ENCODE measurements around the gene MTRFR. TPM values are rescaled to one million over a fixed set of nuclear protein-coding genes. Genes with fewer than 3 reads are reported as not detected.
"Not testable (repeated sequence)": the region's sequence is repeated elsewhere in the genome, so short reads cannot be mapped to it uniquely, and the experiment has no call there.

MTRFR gene
- total RNA-seq, 1 experiment from 2014 or later, result 14.8 TPM

DNA sequence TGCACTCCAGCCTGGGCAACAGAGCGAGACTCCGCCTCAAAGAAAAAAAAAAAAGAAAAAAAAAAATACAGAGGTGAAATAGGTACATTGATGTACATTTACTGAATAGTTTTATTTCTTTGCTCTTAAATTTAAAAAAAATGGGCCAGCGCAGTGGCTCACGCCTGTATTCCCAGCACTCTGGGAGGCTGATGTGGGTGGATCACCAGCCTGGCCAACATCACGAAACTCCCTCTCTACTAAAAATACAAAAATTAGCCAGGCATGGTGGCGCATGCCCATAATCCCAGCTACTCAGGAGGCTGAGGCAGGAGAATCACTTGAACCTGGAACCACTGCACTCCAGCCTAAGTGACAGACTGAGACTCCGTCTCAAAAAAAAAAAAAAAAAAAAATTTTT lies 25.4 kb upstream of the MTRFR start:
- not testable (repeated sequence) for H4K8ac ChIP-seq (replicated peaks; ENCODE audit: insufficient read length, low read depth, low read length); H3K4me1 Mint-ChIP-seq; H4K20me1 ChIP-seq (ENCODE audit: control insufficient read depth, insufficient read depth, insufficient read length); H3K23ac ChIP-seq (ENCODE audit: insufficient read length, low read depth, low read length); H3K18ac ChIP-seq (ENCODE audit: insufficient read length, low read depth, low read length); H3K4me3 Mint-ChIP-seq; H3K9me3 Mint-ChIP-seq; H3K79me2 ChIP-seq (ENCODE audit: insufficient read depth, low read length); H3K79me1 ChIP-seq (ENCODE audit: insufficient read depth, low read depth, low read length, poor library complexity, severe bottlenecking); H2BK12ac ChIP-seq (ENCODE audit: insufficient read length, low read depth, low read length); H3K9ac ChIP-seq (ENCODE audit: extremely low read depth, insufficient read length, low read length); H3K27me3 ChIP-seq (ENCODE audit: insufficient read depth, low read length); H2BK5ac ChIP-seq (ENCODE audit: insufficient read length, low read length); H3T11ph ChIP-seq (ENCODE audit: low read length); H2AK5ac ChIP-seq (ENCODE audit: insufficient read length, low read length); H2BK20ac ChIP-seq (ENCODE audit: low read depth, low read length, poor library complexity, severe bottlenecking); DNase-seq; H3K14ac ChIP-seq (ENCODE audit: insufficient read depth, low read length); H3K27ac ChIP-seq (ENCODE audit: insufficient read length, low read depth, low read length); H3K4me1 ChIP-seq (ENCODE audit: insufficient read depth, low read length); H4K91ac ChIP-seq (ENCODE audit: insufficient read length, low read depth, low read length); H3K27me3 Mint-ChIP-seq (ENCODE audit: low read depth); H3K4me2 ChIP-seq (ENCODE audit: insufficient read depth, insufficient read length, low read length); H2BK120ac ChIP-seq (ENCODE audit: low read depth, low read length, poor library complexity, severe bottlenecking); H3K56ac ChIP-seq (ENCODE audit: insufficient read length, low read depth, low read length); H3K4ac ChIP-seq (ENCODE audit: low read depth, low read length); H3K9me3 ChIP-seq (ENCODE audit: control insufficient read depth, low read depth, low read length); H3K23me2 ChIP-seq (ENCODE audit: insufficient read length, low read depth, low read length, poor library complexity, severe bottlenecking); H2AFZ ChIP-seq (ENCODE audit: low read length); H3K27ac Mint-ChIP-seq; H2BK15ac ChIP-seq (ENCODE audit: low read depth, low read length); H4K5ac ChIP-seq (ENCODE audit: insufficient read length, low read depth, low read length)
- no CpG with 5 or more reads among the region's 7 CpGs for WGBS (ENCODE audit: extremely low coverage, insufficient read length, low lambda C conversion rate)
- peaks cover 28 to 70% (median 52%) of the 10 kb centered on the region in 3 experiments; a peak in 6 of 7 replicates for H3K36me3 Mint-ChIP-seq (ENCODE audit: insufficient read depth in 1 of 3, low read depth in 3 of 3)
